Gastroesophageal sphincter (tissue), 4 donors: Measurements from ENCODE around the gene RAB5B. TPM values are rescaled to one million over a fixed set of nuclear protein-coding genes. Genes with fewer than 3 reads are reported as not detected.

Experiments
- ATAC-seq: fragments of 150-250 bp; one replicate; pipeline ENCODE4 v1.9.1; 2016; ENCODE audit warnings: mild to moderate bottlenecking, moderate library complexity
- H3K27ac ChIP-seq, 4 donors: fragments of 200-600 bp; sonication (generic) in 3 of 4; 1 replicate in 3 of 4; 2 replicates in 1 of 4; pipeline ENCODE4 v1.5.1; 2016 to 2019
- H3K27me3 ChIP-seq: fragments of 200-600 bp; sonication (generic); one replicate; pipeline ENCODE4 v1.5.1; 2019
- H3K36me3 ChIP-seq, 2 donors: fragments of 200-600 bp; sonication (generic); one replicate each; pipeline ENCODE4 v1.5.1; 2019; ENCODE audit warnings: control low read depth in 1 of 2
- H3K4me1 ChIP-seq, 3 donors: fragments of 200-600 bp; sonication (generic); 1 replicate in 2 of 3; 2 replicates in 1 of 3; pipeline ENCODE4 v1.5.1; 2016 to 2019; ENCODE audit warnings: control low read depth in 2 of 3
- H3K4me3 ChIP-seq, 2 donors: fragments of 200-600 bp; sonication (generic); one replicate each; pipeline ENCODE4 v1.5.1; 2019; ENCODE audit warnings: mild to moderate bottlenecking in 1 of 2, moderate library complexity in 1 of 2
- H3K9me3 ChIP-seq, 3 donors: fragments of 200-600 bp; sonication (generic); one replicate each; pipeline ENCODE4 v1.5.1; 2017 to 2019; ENCODE audit warnings: control low read depth in 2 of 3
- EP300 ChIP-seq: sonication (generic); formaldehyde crosslinking; IDR thresholded peaks from one replicate; pipeline ENCODE4 v1.6.1; 2017; ENCODE audit warnings: antibody characterized with exemption, mild to moderate bottlenecking
- POLR2A ChIP-seq, 2 donors: fragments of 450-650 bp; IDR thresholded peaks; one replicate each; pipeline ENCODE4 v1.6.1; 2017; ENCODE audit warnings: antibody characterized with exemption in 2 of 2, mild to moderate bottlenecking in 2 of 2, moderate library complexity in 1 of 2
- POLR2AphosphoS5 ChIP-seq: sonication (generic); formaldehyde crosslinking; IDR thresholded peaks from one replicate; pipeline ENCODE4 v1.6.1; 2017; ENCODE audit warnings: antibody characterized with exemption
- WGBS, 2 donors: methylation state at CpG; one replicate each; pipeline ENCODE4 v1.1.5; 2018; ENCODE audit warnings: low coverage in 1 of 2; 5-methylcytosine and 5-hydroxymethylcytosine counted together
- total RNA-seq, 4 donors: library from RNA; depleted of rRNA; stranded (reverse); fragments of >200 nt; gene quantifications; one replicate each; pipeline ENCODE4 v1.1.0, GENCODE V29; 2016
- TF ChIP-seq, protein P1 (sequence below), 4 experiments: fragments of 200-600 bp in 2 of 4; fragments of 450-650 bp in 2 of 4; sonication (generic) in 1 of 4; IDR thresholded peaks; one replicate each; pipeline ENCODE4 v1.5.1; 2017 to 2019; ENCODE audit warnings: antibody characterized with exemption in 4 of 4, mild to moderate bottlenecking in 2 of 4, moderate library complexity in 2 of 4

Gene RAB5B
- total RNA-seq, 4 donors from 2014 or later: 113 to 169 (median 142) TPM

DNA sequence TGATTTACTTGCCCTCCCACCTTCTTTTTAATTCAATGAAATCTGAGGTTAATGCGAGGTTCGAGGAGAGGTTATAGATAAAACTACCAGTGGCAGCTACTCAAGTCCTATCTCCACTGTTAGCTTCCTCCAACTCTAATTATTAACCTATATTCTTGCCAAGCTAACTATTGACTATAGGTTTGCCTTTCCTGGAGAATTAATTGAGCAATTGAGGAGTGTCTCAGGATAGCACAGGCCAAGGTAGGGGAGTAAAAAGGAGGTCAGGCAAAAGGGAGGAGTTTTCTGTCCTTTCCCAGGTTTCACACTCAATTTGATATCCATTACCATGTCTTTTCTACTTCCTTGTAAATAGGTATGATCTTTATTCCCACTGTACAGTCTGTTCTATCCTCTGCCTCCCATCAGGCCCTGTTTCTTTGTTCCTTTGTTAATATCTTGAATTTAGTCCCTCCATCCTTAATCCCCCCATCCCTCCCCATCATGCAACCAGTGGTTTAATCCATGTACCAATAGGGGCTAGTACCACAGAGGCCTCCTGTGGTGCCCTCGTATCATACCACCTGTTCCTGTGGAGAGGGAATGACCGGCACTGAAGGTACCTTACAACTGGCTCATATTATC lies 19.5 kb downstream of the RAB5B start:
- Histone ChIP-seq H3K4me3 (no peak overlapping the region), H3K9me3 (no peaks in the 10 kb centered on the region), H3K27ac (no peak overlapping the region), H3K4me1 (peaks cover 0 to 20% (median 8%) of the 10 kb centered on the region in 3 donors), H3K36me3 (peaks cover 0 to 72% of the 10 kb centered on the region in 2 donors), H3K27me3 (no peaks in the 10 kb centered on the region)
- no peak for TF ChIP-seq POLR2A (IDR thresholded peaks at IDR 0.05)
- TF ChIP-seq, protein P1, sequence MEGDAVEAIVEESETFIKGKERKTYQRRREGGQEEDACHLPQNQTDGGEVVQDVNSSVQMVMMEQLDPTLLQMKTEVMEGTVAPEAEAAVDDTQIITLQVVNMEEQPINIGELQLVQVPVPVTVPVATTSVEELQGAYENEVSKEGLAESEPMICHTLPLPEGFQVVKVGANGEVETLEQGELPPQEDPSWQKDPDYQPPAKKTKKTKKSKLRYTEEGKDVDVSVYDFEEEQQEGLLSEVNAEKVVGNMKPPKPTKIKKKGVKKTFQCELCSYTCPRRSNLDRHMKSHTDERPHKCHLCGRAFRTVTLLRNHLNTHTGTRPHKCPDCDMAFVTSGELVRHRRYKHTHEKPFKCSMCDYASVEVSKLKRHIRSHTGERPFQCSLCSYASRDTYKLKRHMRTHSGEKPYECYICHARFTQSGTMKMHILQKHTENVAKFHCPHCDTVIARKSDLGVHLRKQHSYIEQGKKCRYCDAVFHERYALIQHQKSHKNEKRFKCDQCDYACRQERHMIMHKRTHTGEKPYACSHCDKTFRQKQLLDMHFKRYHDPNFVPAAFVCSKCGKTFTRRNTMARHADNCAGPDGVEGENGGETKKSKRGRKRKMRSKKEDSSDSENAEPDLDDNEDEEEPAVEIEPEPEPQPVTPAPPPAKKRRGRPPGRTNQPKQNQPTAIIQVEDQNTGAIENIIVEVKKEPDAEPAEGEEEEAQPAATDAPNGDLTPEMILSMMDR (IDR thresholded peaks at IDR 0.05): no peak
- 68 to 69% methylated on average over 2 to 4 of the region's 4 CpGs for WGBS, 2 donors
- no peak for ATAC-seq

DNA sequence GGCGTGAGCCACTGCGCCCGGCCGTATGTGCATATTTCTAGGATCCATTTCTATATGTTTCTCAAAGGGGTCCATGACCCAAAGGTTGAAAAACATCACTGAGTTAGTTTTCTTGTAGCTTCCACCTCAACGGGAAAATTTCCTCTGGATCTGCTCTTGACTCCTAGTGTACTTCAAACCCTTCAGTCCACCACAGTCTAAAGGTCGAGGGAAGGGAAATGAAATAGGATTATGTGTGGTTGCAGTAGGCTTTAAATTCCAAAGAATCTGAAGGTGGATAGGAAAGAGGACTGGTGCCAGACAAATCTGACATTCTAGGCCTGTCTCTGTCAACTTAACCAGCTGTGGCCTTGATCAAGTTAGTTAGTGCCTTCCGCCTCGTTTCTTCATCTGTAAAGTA lies 21.5 kb downstream of the RAB5B start:
- Histone ChIP-seq H3K4me3 (no peak overlapping the region), H3K27ac (no peak overlapping the region), H3K27me3 (no peaks in the 10 kb centered on the region), H3K9me3 (no peaks in the 10 kb centered on the region), H3K36me3 (peaks cover 0 to 69% of the 10 kb centered on the region in 2 donors), H3K4me1 (peaks cover 0 to 28% (median 8%) of the 10 kb centered on the region in 3 donors)
- no peak for TF ChIP-seq EP300
- no peak for TF ChIP-seq POLR2A (IDR thresholded peaks at IDR 0.05)
- TF ChIP-seq, protein P1 (IDR thresholded peaks at IDR 0.05): no peak
- TF ChIP-seq POLR2AphosphoS5: no peak
- 57 to 72% methylated on average over 3 to 7 of the region's 8 CpGs for WGBS, 2 donors
- ATAC-seq: no peak

DNA sequence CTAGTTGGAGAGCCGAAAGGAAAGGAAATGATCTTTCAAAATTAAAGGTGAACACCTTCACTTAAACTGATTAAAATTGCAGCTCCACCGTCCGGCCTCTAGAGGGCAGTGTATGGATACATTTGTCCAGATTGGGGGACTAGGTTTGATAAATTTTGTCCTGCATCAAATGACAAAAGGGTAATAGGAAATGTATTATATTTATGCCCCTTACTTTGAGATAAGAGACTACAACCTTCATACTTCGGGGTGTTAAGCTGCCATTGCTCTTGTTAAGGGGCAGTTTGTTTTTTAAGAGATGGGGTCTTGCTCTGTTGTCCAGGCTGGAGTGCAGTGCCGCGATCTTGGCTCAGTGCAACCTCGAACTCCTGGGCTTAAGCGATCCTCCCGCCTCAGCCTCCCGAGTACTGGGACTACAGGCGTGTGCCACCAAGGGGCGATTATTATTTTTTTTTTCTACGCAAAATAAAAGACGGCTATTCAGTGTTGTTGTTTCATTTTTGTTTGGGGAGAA lies 22.4 kb downstream of the RAB5B start:
- 3 to 31% methylated on average over 8 to 14 of the region's 14 CpGs for WGBS, 2 donors

DNA sequence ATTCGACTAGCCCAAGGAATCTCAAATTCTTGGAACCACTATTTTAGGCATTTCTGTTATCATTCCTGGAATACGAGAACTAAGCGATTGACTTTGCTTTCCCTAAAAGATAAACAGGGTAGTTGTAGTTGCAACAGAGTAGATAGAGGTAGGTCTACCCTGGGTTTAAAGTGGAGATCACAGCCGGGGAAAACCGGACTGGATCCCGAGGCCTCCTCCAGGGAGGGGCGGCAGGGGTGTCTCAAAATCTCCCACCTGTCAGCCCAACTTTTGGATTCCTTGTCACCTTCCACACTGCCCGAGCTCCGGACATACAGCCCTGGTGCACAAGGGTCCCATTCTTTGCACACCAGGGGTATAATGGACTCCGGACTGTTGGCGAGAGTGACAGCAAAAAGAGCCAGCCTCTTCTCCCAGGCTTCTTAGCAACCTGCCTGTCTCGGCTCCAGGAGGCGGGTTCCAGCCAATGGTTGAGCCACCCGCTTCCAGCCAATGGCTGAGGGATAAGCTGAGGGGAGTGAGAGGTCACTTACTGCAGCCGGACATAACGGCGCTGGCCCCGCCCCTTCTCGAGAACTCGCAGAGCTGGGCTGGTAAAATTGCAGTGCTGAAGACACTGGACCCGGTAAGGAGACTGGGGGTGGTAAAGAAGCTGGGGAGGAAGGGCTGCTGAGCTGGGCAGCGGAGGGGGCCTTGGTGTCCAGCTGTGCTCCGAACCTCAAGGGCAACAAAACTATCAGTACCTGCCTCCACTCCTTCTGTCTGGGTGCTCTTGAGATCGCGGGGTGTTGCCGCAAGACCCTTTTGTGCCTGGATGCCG lies 23.0 kb downstream of the RAB5B start, which contains the start of gene SUOX:
SUOX (plus strand) TSS at position 562 of the 820 bp plus-strand sequence. CDS start 4,946 bp downstream, outside the sequence.
- peak; percentile 100 for ATAC-seq
- peak within 1 kb of the TSS; percentile 68 to 89 (median 84) for H3K27ac ChIP-seq
- peak within 1 kb of the TSS; percentile 64 to 71 for H3K4me3 ChIP-seq
- WGBS, 2 donors: 0 to 2% methylated on average over 6 to 16 of the region's 27 CpGs
- H3K36me3 ChIP-seq: peaks cover 0 to 65% of the 10 kb centered on the region in 2 donors
- H3K4me1 ChIP-seq: peaks cover 0 to 28% (median 8%) of the 10 kb centered on the region in 3 donors
- no peaks in the 10 kb centered on the region for H3K9me3 ChIP-seq
- no peaks in the 10 kb centered on the region for H3K27me3 ChIP-seq
- TF ChIP-seq POLR2AphosphoS5 (peak; percentile 79), EP300 (no peak), POLR2A (IDR thresholded peaks at IDR 0.05) (peak; percentile 38 to 48)
- TF ChIP-seq, protein P1 (IDR thresholded peaks at IDR 0.05): no peak

More for the DNA sequence above, 22.4 kb downstream of the RAB5B start:
- peak overlapping the region; percentile 62 to 89 (median 84) for H3K27ac ChIP-seq
- TF ChIP-seq, protein P1 (IDR thresholded peaks at IDR 0.05): peak in 3 of 4 experiments; percentile 80 to 91 (median 85)
- TF ChIP-seq EP300: no peak
- H3K27me3 ChIP-seq: no peaks in the 10 kb centered on the region
- H3K9me3 ChIP-seq: no peaks in the 10 kb centered on the region
- peak overlapping the region; percentile 64 to 71 for H3K4me3 ChIP-seq
- H3K4me1 ChIP-seq: peaks cover 0 to 28% (median 8%) of the 10 kb centered on the region in 3 donors
- no peak for ATAC-seq
- H3K36me3 ChIP-seq: peaks cover 0 to 65% of the 10 kb centered on the region in 2 donors
